ENCODE data around the gene EIPR1.

The EIPR1 gene

DNA sequence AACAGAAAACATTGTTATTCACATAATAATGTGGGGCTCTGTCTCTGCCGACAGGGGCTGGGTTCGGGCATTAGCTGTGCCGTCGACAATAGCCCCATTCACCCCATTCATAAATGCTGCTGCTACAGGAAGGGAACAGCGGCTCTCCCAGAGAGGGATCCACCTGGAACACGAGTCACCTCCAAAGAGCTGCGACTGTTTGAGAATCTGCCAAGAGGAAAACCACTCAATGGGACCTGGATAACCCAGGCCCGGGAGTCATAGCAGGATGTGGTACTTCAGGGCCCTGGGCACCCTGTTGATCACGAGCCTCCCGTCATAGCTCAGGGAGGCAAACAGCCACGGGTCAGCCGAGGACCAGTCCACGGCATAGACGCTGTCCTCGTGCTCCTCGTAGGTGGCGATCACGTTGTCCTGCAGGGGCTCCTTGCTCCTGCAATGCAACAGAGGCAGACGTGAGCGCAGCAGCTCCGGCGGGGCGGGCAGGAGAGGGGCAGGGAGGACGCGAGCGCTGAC, 188.5 kb downstream of the EIPR1 start:
- Histone ChIP-seq H3K9me2 (replicated peaks; ENCODE audit: insufficient read depth, low read length) (no peaks in the 10 kb centered on the region), H3K79me2 (ENCODE audit: insufficient read depth, low read length) (no peaks in the 10 kb centered on the region), H3K9me3 (ENCODE audit: insufficient read depth, low read length) (no peaks in the 10 kb centered on the region), H3K4me3 (ENCODE audit: insufficient read depth, low read length, poor library complexity, severe bottlenecking) (no peak overlapping the region), H3F3A (ENCODE audit: insufficient read depth) (no peaks in the 10 kb centered on the region), H3K36me3 (ENCODE audit: low read length) (no peaks in the 10 kb centered on the region), H3K27me3 (ENCODE audit: low read length) (no peaks in the 10 kb centered on the region), H3K4me2 (ENCODE audit: low read depth, low read length, poor library complexity, severe bottlenecking) (no peak overlapping the region), H3K27ac (ENCODE audit: low read depth, low read length) (no peak overlapping the region), H3K9ac (ENCODE audit: low read length) (no peak overlapping the region), H4K20me1 (ENCODE audit: low read depth, low read length) (no peaks in the 10 kb centered on the region), H2AFZ (ENCODE audit: low read depth, low read length, severe bottlenecking) (no peak overlapping the region)
- TF ChIP-seq, protein P1, sequence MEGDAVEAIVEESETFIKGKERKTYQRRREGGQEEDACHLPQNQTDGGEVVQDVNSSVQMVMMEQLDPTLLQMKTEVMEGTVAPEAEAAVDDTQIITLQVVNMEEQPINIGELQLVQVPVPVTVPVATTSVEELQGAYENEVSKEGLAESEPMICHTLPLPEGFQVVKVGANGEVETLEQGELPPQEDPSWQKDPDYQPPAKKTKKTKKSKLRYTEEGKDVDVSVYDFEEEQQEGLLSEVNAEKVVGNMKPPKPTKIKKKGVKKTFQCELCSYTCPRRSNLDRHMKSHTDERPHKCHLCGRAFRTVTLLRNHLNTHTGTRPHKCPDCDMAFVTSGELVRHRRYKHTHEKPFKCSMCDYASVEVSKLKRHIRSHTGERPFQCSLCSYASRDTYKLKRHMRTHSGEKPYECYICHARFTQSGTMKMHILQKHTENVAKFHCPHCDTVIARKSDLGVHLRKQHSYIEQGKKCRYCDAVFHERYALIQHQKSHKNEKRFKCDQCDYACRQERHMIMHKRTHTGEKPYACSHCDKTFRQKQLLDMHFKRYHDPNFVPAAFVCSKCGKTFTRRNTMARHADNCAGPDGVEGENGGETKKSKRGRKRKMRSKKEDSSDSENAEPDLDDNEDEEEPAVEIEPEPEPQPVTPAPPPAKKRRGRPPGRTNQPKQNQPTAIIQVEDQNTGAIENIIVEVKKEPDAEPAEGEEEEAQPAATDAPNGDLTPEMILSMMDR (IDR thresholded peaks at IDR 0.05; ENCODE audit: insufficient read depth, low read length, poor library complexity, severe bottlenecking), result no peak
- no peak for TF ChIP-seq EZH2phosphoT487 (conservative IDR thresholded peaks at IDR 0.05; ENCODE audit: low read length)

- Histone ChIP-seq H3K36me3 (ENCODE audit: low read length) (no peaks in the 10 kb centered on the region), H3K9ac (ENCODE audit: low read length) (no peak overlapping the region), H3K27me3 (ENCODE audit: low read length) (no peaks in the 10 kb centered on the region), H3K27ac (ENCODE audit: low read depth, low read length) (no peak overlapping the region), H2AFZ (ENCODE audit: low read depth, low read length, severe bottlenecking) (no peak overlapping the region), H3K9me3 (ENCODE audit: insufficient read depth, low read length) (no peaks in the 10 kb centered on the region), H3K4me3 (ENCODE audit: insufficient read depth, low read length, poor library complexity, severe bottlenecking) (no peak overlapping the region), H3K9me2 (replicated peaks; ENCODE audit: insufficient read depth, low read length) (no peaks in the 10 kb centered on the region), H3K4me2 (ENCODE audit: low read depth, low read length, poor library complexity, severe bottlenecking) (no peak overlapping the region), H3K79me2 (ENCODE audit: insufficient read depth, low read length) (no peaks in the 10 kb centered on the region), H3F3A (ENCODE audit: insufficient read depth) (no peaks in the 10 kb centered on the region), H4K20me1 (ENCODE audit: low read depth, low read length) (no peaks in the 10 kb centered on the region)
- TF ChIP-seq, protein P1 (IDR thresholded peaks at IDR 0.05; ENCODE audit: insufficient read depth, low read length, poor library complexity, severe bottlenecking), result no peak
- TF ChIP-seq EZH2phosphoT487 (conservative IDR thresholded peaks at IDR 0.05; ENCODE audit: low read length), result no peak
Observed at GRCh38 chr2:3188405-3188946, 189.1 kb downstream of the EIPR1 start.

- H3K79me2 ChIP-seq (ENCODE audit: insufficient read depth, low read length), result no peaks in the 10 kb centered on the region
- H3K4me3 ChIP-seq (ENCODE audit: insufficient read depth, low read length, poor library complexity, severe bottlenecking), result no peak overlapping the region
- H3K9me2 ChIP-seq (replicated peaks; ENCODE audit: insufficient read depth, low read length), result no peaks in the 10 kb centered on the region
- H3K9ac ChIP-seq (ENCODE audit: low read length), result no peak overlapping the region
- no peaks in the 10 kb centered on the region for H4K20me1 ChIP-seq (ENCODE audit: low read depth, low read length)
- H3K4me2 ChIP-seq (ENCODE audit: low read depth, low read length, poor library complexity, severe bottlenecking), result no peak overlapping the region
- H3F3A ChIP-seq (ENCODE audit: insufficient read depth), result no peaks in the 10 kb centered on the region
- TF ChIP-seq, protein P1 (IDR thresholded peaks at IDR 0.05; ENCODE audit: insufficient read depth, low read length, poor library complexity, severe bottlenecking), result no peak
- TF ChIP-seq EZH2phosphoT487 (conservative IDR thresholded peaks at IDR 0.05; ENCODE audit: low read length), result no peak
- no peaks in the 10 kb centered on the region for H3K36me3 ChIP-seq (ENCODE audit: low read length)
- no peaks in the 10 kb centered on the region for H3K27me3 ChIP-seq (ENCODE audit: low read length)
- no peak overlapping the region for H2AFZ ChIP-seq (ENCODE audit: low read depth, low read length, severe bottlenecking)
- no peaks in the 10 kb centered on the region for H3K9me3 ChIP-seq (ENCODE audit: insufficient read depth, low read length)
- no peak overlapping the region for H3K27ac ChIP-seq (ENCODE audit: low read depth, low read length)
Observed at GRCh38 chr2:3187467-3187866, 190.2 kb downstream of the EIPR1 start.
